Prostate gland (tissue), 2 donors: ENCODE results near the gene FADS1. TPM values are rescaled to one million over a fixed set of nuclear protein-coding genes. Genes with fewer than 3 reads are reported as not detected.

Experiments
- DNase-seq: peaks from one replicate; pipeline ENCODE4 v3.0.0-alpha.2; 2019; ENCODE audit warnings: low spot score
- H3K27ac ChIP-seq, 2 donors: fragments of 200-600 bp; sonication (generic); 2 replicates each; pipeline ENCODE4 v1.5.1; 2017 to 2019
- H3K27me3 ChIP-seq: fragments of 200-600 bp; sonication (generic); replicated peaks from 2 replicates; pipeline ENCODE4 v1.5.1; 2019; ENCODE audit not compliant: insufficient read depth
- H3K36me3 ChIP-seq, 2 donors: fragments of 200-600 bp; sonication (generic); 1 replicate in 1 of 2; 2 replicates in 1 of 2; pipeline versions ENCODE4 v1.5.1 to v1.8.1; 2017 to 2019
- H3K4me1 ChIP-seq: fragments of 200-600 bp; sonication (generic); replicated peaks from 2 replicates; pipeline ENCODE4 v1.5.1; 2019
- H3K4me3 ChIP-seq, 2 donors: fragments of 200-600 bp; sonication (generic); 2 replicates each; pipeline ENCODE4 v1.5.1; 2017 to 2019
- H3K9me3 ChIP-seq: fragments of 200-600 bp; sonication (generic); 2 replicates; pipeline ENCODE4 v1.5.1; 2017
- CTCF ChIP-seq, 4 experiments: fragments of 200-600 bp in 2 of 4; fragments of 450-650 bp in 2 of 4; sonication (generic) in 2 of 4; IDR thresholded peaks; 1 replicate in 3 of 4; 2 replicates in 1 of 4; pipeline ENCODE4 v1.5.1; 2016 to 2019; ENCODE audit warnings: antibody characterized with exemption in 4 of 4, mild to moderate bottlenecking in 2 of 4, moderate library complexity in 2 of 4
- POLR2A ChIP-seq: fragments of 450-650 bp; IDR thresholded peaks from one replicate; pipeline ENCODE4 v1.6.1; 2016; ENCODE audit warnings: antibody characterized with exemption, mild to moderate bottlenecking
- POLR2AphosphoS5 ChIP-seq: sonication (generic); formaldehyde crosslinking; IDR thresholded peaks from one replicate; pipeline ENCODE4 v1.6.1; 2017; ENCODE audit warnings: antibody characterized with exemption
- WGBS: methylation state at CpG from one replicate; pipeline ENCODE4 v1.1.5; 2018; 5-methylcytosine and 5-hydroxymethylcytosine counted together
- intact Hi-C: fragments of 100-400 bp; cut with DNase I; formaldehyde crosslinking; loops from one replicate; pipeline ENCODE4 v1.14.2; 2022
- total RNA-seq, 2 donors: library from RNA; depleted of rRNA; stranded (reverse); fragments of >200 nt; gene quantifications; one replicate each; pipeline ENCODE4 v1.1.0, GENCODE V29; 2016

The FADS1 gene
- total RNA-seq, 2 donors from 2014 or later, result 15.0 to 38.7 TPM

- no peaks in the 10 kb centered on the region for H3K36me3 ChIP-seq
- peak; percentile 82 for DNase-seq
- intact Hi-C loops, result loop anchor here (5.0 kb wide), 2 partner anchors 72 to 157 kb away; no protein-coding TSS in a partner anchor
- WGBS, result 2% methylated on average over 56 of the region's 66 CpGs
- TF ChIP-seq POLR2A (peak; percentile 87), CTCF (IDR thresholded peaks at IDR 0.05) (peak in 2 of 4 experiments; percentile 7 to 22), POLR2AphosphoS5 (peak; percentile 90)
- H3K27ac ChIP-seq, result peak overlapping the region; percentile 87 to 94
- no peaks in the 10 kb centered on the region for H3K27me3 ChIP-seq
- no peaks in the 10 kb centered on the region for H3K4me1 ChIP-seq
- H3K9me3 ChIP-seq, result no peaks in the 10 kb centered on the region
- H3K4me3 ChIP-seq, result peak overlapping the region; percentile 60 to 66
Observed at GRCh38 chr11:61814958-61815789, 1.6 kb downstream of the FADS1 start.

- no peak for TF ChIP-seq CTCF (IDR thresholded peaks at IDR 0.05)
- no peak for TF ChIP-seq POLR2AphosphoS5
- TF ChIP-seq POLR2A, result no peak
- 82% methylated on average over 16 of the region's 16 CpGs for WGBS
- Histone ChIP-seq H3K27me3 (no peaks in the 10 kb centered on the region), H3K27ac (peak overlapping the region; percentile 87 to 94), H3K4me3 (peak overlapping the region; percentile 60 to 66), H3K36me3 (no peaks in the 10 kb centered on the region), H3K4me1 (no peaks in the 10 kb centered on the region), H3K9me3 (no peaks in the 10 kb centered on the region)
- no peak for DNase-seq
- intact Hi-C loops, result no loop called here
Observed at GRCh38 chr11:61814247-61814957, 2.4 kb downstream of the FADS1 start.

GRCh38 chr11:61812736-61813411, 3.9 kb downstream of the FADS1 start:
- Histone ChIP-seq H3K4me3 (no peak overlapping the region), H3K27me3 (no peaks in the 10 kb centered on the region), H3K27ac (no peak overlapping the region), H3K36me3 (no peaks in the 10 kb centered on the region), H3K4me1 (no peaks in the 10 kb centered on the region), H3K9me3 (no peaks in the 10 kb centered on the region)
- TF ChIP-seq CTCF (IDR thresholded peaks at IDR 0.05) (no peak), POLR2A (no peak), POLR2AphosphoS5 (no peak)
- DNase-seq, result no peak
- intact Hi-C loops, result no loop called here
- WGBS, result 96% methylated on average over 4 of the region's 4 CpGs

- TF ChIP-seq POLR2A (no peak), POLR2AphosphoS5 (no peak), CTCF (IDR thresholded peaks at IDR 0.05) (no peak)
- 91% methylated on average over 5 of the region's 5 CpGs for whole genome bisulfite sequencing
- Histone ChIP-seq H3K9me3 (no peaks in the 10 kb centered on the region), H3K27me3 (no peaks in the 10 kb centered on the region), H3K36me3 (no peaks in the 10 kb centered on the region), H3K4me1 (no peaks in the 10 kb centered on the region), H3K4me3 (no peak overlapping the region), H3K27ac (no peak overlapping the region)
- DNase-seq, result no peak
- intact Hi-C loops, result no loop called here
Observed at GRCh38 chr11:61811831-61812230, 5.0 kb downstream of the FADS1 start.
